HL-60/S4 treated with phorbol 12-myristate 13-acetate at 8.2 ng/mL for 4 days and 3 days (cell line): ENCODE results near the gene PROK2.

Source experiments
- in situ Hi-C: fragments of 300-500 bp; cut with MboI; formaldehyde crosslinking; loops from 2 replicates; pipeline ENCODE4 v1.15.0; 2022; ENCODE audit warnings: low sequenced_read_pairs

Gene PROK2

GRCh38 chr3:71784914-71785531 is at the start of gene PROK2:
Gene PROK2 (minus strand): TSS chr3:71785148. CDS start chr3:71785052, 96 bp downstream.
- in situ Hi-C loops = no loop called here

DNA sequence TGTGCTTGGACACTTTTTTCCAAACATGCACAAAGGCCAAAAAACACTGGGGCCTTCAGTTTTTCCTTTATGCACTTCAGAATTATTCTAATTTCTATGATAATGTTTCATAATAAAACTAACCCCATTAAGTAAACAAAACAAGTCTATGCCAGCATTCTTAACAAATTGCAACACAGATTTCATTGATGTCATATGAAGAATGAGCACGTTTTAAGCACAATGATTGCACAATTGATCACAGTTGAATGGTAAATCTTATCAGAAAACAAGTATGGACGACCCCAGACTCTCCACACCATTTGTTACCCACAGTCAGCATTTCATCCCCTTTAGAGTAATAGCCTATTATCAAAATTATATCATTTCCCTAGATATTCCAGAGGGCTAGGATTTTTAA is 46.7 kb upstream of the PROK2 start:
- in situ Hi-C loops = no loop called here

GRCh38 chr3:71825551-71826283 is 40.8 kb upstream of the PROK2 start:
- in situ Hi-C loops = no loop called here

GRCh38 chr3:71821116-71821515 is 36.2 kb upstream of the PROK2 start:
- in situ Hi-C loops = no loop called here

DNA sequence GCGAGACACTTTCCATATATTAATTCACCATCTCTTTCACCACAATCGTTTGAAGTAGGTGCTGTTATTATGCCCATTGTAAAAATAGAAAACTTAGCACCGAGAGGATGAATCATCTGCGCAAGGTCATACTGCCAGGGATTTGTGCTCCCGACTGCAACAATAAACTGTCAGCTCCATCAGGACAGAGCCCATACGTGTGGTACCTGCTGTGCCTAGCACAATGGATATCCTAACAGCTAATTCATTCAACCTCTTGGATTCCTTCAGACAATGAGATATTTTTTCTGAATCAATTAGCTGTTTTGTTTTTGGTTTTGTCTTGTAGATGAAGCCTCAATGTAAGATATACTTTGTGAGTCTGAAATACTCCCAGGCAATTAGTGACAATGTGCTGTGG is 32.3 kb upstream of the PROK2 start:
- in situ Hi-C loops = no loop called here

DNA sequence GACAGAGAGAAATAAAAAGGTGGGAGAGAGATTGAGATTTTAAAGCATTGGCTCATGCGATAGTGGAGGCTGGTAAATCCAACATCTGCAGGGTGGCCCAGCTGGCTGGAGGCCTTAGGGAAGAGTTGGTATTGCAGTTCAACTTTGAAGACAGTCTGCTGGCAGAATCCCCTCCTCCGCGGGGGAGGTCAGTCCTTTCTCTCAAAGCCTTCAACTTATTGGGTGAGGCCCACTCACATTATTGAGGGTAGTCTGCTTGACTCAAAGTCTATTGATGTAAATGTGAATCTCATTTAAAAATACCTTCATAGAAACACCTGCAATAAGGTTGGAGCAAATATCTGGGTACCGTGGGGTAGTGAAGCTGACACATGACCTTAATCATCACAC is 31.8 kb upstream of the PROK2 start:
- in situ Hi-C loops = no loop called here

DNA sequence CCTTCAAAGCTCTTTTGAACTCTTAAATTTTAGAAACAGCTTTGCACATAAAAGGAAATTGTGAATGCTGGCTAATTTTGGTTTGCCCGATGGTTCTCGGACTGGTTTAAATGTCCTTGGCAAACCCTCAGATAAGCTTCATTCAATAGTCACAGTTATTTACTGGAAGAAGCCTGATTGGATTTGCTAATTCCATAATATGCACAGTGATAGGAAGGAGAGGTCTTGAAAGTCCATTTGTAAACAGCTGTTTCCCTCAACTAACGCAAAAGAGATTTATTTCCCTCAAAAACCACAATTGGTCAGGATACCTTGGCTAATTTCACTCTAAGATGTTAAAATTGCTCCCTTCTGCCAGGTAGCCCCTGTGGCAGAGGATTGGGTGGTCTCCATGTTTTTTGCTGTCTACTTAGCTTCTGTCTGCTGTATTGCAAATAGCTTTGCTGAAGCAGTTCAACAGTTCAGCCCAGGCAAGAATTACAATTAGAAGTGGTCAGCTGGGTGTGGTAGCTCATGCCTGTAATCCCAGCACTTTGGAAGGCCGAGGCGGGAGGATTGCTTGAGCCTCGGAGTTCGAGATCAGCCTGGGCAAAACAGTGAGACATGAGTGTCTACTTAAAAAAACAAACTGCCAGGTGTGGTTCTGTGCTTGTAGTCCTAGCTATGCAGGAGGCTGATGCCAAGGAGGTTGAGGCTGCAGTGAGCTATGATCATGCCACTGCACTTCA is 30.6 kb upstream of the PROK2 start:
- in situ Hi-C loops = no loop called here

DNA sequence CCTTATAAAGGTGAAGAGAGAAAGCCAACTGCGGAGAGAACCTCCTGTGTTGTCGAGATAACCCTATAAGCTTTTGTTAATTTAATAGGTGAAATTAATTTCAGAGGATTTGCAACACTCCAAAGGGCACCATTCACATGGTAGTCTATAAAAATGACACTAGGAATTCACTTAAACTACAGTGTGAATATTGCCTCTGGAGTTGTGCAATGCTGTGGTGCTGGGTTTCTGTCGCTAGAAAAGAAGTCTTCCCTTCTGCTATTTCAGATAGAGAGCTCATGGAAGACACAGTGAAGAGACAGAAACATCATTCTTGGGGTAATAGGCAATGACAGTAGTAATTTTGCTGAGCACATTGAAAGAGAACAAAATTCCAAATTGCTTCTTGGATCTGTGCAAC is 28.8 kb upstream of the PROK2 start:
- in situ Hi-C loops = no loop called here

DNA sequence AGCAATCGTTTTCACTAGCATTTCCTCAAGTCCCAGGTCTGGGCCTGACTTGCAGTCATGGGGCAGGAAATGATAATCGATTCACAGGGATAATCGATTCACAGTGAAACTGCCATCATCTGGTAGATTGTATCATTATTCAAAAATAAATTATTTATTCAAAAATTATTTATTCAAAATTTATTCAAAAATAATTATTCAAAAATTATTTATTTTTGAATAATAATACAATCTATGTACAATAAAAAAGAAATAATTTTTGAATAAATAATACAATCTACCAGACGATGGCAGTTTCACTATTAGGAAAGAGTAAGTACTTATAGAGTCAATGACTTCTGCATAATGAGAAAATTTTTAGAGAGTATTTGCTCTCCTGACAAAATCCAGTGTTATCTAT is 28.1 kb upstream of the PROK2 start:
- in situ Hi-C loops = no loop called here

DNA sequence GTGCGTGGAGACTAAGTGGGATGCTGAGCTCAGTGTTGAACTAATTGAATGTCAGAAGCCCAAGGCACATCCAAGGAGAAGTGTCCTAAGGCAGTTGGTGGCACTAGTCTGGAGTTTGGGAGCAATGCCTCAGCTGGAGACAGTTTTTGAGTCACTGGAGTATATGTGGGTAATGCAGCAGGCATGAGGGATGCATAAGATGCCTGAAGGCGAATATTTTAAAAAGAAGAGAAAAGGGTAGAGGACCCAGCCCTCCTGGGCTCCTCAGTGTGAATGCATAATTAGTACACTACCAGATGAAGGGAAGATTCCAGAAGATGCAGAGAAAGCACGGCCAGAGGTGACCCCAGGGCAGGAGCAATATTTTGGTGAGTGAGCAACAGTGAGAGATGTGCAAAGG is 25.1 kb upstream of the PROK2 start:
- in situ Hi-C loops = no loop called here

DNA sequence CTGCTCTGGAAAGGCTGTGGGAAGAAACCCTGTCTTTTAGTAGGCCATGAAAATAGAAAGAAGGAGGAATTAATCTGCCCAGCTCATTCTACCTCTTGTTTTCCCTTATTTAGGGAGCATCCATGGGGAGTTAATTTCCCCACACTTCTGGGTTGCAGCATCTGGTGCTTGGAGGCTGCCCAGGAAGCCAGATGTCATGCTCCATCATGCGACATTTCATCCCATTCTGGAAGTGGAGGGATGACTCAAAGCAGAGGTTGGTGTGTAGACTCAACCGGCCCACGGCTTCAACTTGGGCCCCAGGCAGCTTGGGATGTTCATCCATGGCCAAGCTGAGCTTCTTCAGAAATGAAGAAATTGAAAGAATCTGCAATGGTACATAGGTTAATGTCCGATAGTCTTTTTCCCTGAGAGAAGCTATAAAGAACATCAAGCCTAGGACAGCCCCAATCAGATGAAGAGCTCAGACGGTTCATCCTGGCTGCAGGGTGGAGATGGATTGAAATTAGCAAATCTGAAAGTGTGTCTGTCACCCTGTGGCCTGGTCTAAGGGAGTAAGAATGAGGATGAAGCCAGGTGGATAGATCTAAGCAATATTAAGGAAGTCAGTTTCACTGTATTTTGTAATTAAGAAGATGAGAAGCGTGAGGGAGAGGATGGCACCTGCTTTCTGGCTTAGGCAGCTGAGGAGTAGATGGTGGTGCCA is 24.5 kb upstream of the PROK2 start:
- in situ Hi-C loops = no loop called here

DNA sequence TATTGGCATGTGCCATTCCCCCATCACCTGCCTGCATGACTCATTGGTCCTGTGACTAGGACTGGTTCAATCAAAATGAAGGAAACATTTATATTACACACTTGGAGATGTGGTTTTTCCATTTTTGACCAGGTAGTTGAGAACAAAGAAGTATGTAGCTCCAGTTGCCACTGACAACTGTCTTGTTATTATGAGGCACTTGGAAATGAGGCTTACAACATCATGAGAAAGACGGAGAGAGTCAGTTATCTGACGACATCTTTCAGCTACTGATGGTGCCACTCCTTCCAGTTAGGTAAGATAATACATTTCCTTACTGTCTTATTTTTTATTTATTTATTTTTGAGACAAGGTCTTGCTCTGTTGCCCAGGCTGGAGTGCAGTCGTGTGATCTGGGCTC is 21.8 kb upstream of the PROK2 start:
- in situ Hi-C loops = no loop called here

- in situ Hi-C loops = no loop called here
These were observed 20.7 kb upstream of the PROK2 start for GRCh38 chr3:71805691-71806090.

- in situ Hi-C loops = no loop called here
These were observed 20.3 kb upstream of the PROK2 start for GRCh38 chr3:71805199-71805598.

- in situ Hi-C loops = no loop called here
These were observed 18.3 kb upstream of the PROK2 start for GRCh38 chr3:71803248-71803647.

- in situ Hi-C loops = no loop called here
These were observed 17.0 kb upstream of the PROK2 start for GRCh38 chr3:71801986-71802385.

DNA sequence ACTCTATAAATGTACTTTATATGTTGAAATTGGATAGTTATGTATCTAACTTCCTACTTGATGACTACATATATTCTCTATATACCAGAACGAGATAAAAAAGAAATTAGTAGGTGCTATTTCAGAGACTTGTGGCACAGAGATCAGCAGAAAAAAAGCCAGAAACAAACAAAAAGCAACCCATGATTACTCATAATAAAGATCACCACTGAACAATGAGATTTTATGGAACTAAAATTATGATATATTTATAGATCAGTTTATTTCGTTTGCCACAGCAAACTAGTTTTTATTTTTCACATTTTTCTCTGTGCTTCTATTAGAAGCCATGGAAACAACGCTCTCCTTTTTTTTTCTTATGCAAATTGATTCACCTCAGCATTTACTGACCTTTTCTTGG is 15.1 kb upstream of the PROK2 start:
- in situ Hi-C loops = no loop called here

DNA sequence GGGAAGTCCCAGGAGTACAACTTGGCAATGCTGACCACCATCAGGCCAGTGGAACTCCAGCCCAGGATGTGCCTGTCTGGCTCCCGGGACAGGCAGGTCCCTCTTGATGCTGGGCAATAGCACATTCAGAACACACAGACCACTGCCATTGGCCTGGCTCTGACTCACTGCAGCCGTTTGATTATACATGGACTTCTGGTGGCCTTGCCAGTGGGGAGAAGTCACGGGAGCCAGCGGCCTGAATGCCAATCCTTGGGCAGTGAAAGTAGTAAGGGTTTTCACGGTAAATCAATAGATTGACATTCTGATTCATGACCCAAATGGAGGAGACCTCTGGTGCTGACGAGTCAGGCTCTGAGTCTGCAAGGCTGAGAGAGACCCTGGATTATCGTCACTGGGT is 12.5 kb upstream of the PROK2 start:
- in situ Hi-C loops = no loop called here

- in situ Hi-C loops = no loop called here
These were observed 11.3 kb upstream of the PROK2 start for GRCh38 chr3:71796290-71796689.

- in situ Hi-C loops = no loop called here
These were observed 6.7 kb upstream of the PROK2 start for GRCh38 chr3:71791634-71792033.

DNA sequence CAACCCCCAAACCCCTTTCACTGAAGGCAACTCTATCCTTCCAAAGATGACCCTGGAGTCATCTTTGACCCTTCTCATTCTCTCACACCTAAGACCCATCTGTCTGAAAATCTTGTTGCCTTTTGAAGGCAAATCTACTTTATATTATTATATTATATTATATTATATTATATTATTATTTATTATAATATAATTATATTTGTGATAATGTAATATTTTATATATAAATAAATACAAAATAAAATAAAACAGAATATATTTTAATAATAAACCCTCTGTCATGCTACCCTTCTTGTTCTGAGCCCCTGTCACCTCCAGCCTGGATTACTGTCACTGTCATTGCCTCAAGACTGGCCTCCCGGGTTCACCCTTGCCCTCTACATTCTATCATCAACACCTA is 5.0 kb upstream of the PROK2 start:
- in situ Hi-C loops = no loop called here
